Central memory CD8-positive, alpha-beta T cell (primary cell): Measurements from ENCODE around the gene PHF20.
"Not testable (repeated sequence)": the region's sequence is repeated elsewhere in the genome, so short reads cannot be mapped to it uniquely, and the experiment has no call there.

ENCODE experiments used
- ATAC-seq: fragments of 150-1000 bp; cut with Tn5 transposase; replicated peaks from 2 replicates; pipeline ENCODE4 v1.10.0; 2022; ENCODE audit warnings: mild to moderate bottlenecking, moderate FRiP score, moderate number of reproducible peaks; ENCODE audit not compliant: poor library complexity, severe bottlenecking; ENCODE audit errors: extremely low read depth
- DNase-seq, 2 donors: peaks; one replicate each; pipeline ENCODE4 v3.0.0; 2021; ENCODE audit warnings: low spot score in 2 of 2
- H3K27ac Mint-ChIP-seq: one replicate; pipeline ENCODE4 v1.8.0; 2022; ENCODE audit warnings: low read depth, mild to moderate bottlenecking, moderate library complexity, mixed read lengths
- H3K27me3 Mint-ChIP-seq: one replicate; pipeline ENCODE4 v1.8.0; 2022; ENCODE audit warnings: mixed read lengths
- H3K36me3 Mint-ChIP-seq: one replicate; pipeline ENCODE4 v1.8.0; 2022; ENCODE audit warnings: mild to moderate bottlenecking, moderate library complexity, mixed read lengths; ENCODE audit not compliant: insufficient read depth
- H3K4me1 Mint-ChIP-seq: one replicate; pipeline ENCODE4 v1.8.0; 2022; ENCODE audit warnings: mixed read lengths
- H3K4me3 Mint-ChIP-seq: one replicate; pipeline ENCODE4 v1.8.0; 2022; ENCODE audit warnings: mild to moderate bottlenecking, moderate library complexity, mixed read lengths
- H3K9me3 Mint-ChIP-seq: one replicate; pipeline ENCODE4 v1.8.0; 2022; ENCODE audit warnings: mixed read lengths

The PHF20 gene

GRCh38 chr20:35744492-35744841 is 27.3 kb upstream of the PHF20 start:
- DNase-seq = not testable (repeated sequence)

DNA sequence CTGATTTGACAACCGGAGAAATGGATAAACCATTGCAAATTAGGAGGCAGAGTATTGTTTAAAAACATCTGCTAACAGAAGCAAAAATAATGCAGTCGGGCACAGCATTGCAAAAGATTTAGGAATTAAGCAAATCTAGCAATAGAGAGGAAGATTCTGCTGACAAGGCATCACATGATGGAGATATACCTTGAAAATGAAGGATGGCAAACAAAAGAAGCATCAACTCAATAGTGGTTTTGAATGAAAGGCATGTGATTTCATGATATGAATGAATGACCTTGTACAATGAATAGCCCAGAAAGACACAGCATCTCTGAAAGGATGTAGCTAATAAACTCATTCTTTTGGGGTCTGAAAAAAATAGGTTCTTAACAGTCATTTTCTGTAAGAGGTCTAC is 21.2 kb upstream of the PHF20 start:
- DNase-seq (no peak), ATAC-seq (no peak)
- no peak overlapping the region for H3K4me3 Mint-ChIP-seq
- no peak overlapping the region for H3K27ac Mint-ChIP-seq
- H3K4me1 Mint-ChIP-seq = no peaks in the 10 kb centered on the region
- H3K36me3 Mint-ChIP-seq = no peaks in the 10 kb centered on the region
- no peaks in the 10 kb centered on the region for H3K9me3 Mint-ChIP-seq
- H3K27me3 Mint-ChIP-seq = no peaks in the 10 kb centered on the region

More at GRCh38 chr20:35744492-35744841, 27.3 kb upstream of the PHF20 start:
- H3K4me3 Mint-ChIP-seq = peak overlapping the region; percentile 97
- peaks cover 39% of the 10 kb centered on the region for H3K4me1 Mint-ChIP-seq
- peaks cover 36% of the 10 kb centered on the region for H3K36me3 Mint-ChIP-seq
- ATAC-seq, H3K27me3 Mint-ChIP-seq, H3K9me3 Mint-ChIP-seq: not testable (repeated sequence)
- peak overlapping the region; percentile 99 for H3K27ac Mint-ChIP-seq

- DNase-seq = no peak
- Mint-ChIP-seq H3K27me3 (no peaks in the 10 kb centered on the region), H3K9me3 (no peaks in the 10 kb centered on the region), H3K27ac (no peak overlapping the region), H3K4me3 (no peak overlapping the region), H3K4me1 (peaks cover 5% of the 10 kb centered on the region), H3K36me3 (peaks cover 1% of the 10 kb centered on the region)
- ATAC-seq = no peak
These were observed 15.4 kb upstream of the PHF20 start for GRCh38 chr20:35756404-35756803.

- Mint-ChIP-seq H3K27me3 (no peaks in the 10 kb centered on the region), H3K36me3 (peaks cover 1% of the 10 kb centered on the region), H3K4me3 (no peak overlapping the region), H3K4me1 (peaks cover 5% of the 10 kb centered on the region), H3K27ac (no peak overlapping the region), H3K9me3 (no peaks in the 10 kb centered on the region)
- ATAC-seq = no peak
- DNase-seq = no peak
These were observed 14.6 kb upstream of the PHF20 start for GRCh38 chr20:35757098-35757705.

GRCh38 chr20:35761548-35761947 is 10.3 kb upstream of the PHF20 start:
- H3K36me3 Mint-ChIP-seq, H3K9me3 Mint-ChIP-seq, H3K27me3 Mint-ChIP-seq, ATAC-seq, DNase-seq, H3K4me3 Mint-ChIP-seq: not testable (repeated sequence)
- peak overlapping the region; percentile 59 for H3K27ac Mint-ChIP-seq
- H3K4me1 Mint-ChIP-seq = peaks cover 12% of the 10 kb centered on the region

- ATAC-seq = no peak
- no peaks in the 10 kb centered on the region for H3K36me3 Mint-ChIP-seq
- peaks cover 9% of the 10 kb centered on the region for H3K4me1 Mint-ChIP-seq
- H3K27ac Mint-ChIP-seq = peak overlapping the region; percentile 59
- H3K4me3 Mint-ChIP-seq = no peak overlapping the region
- no peak for DNase-seq
- no peaks in the 10 kb centered on the region for H3K9me3 Mint-ChIP-seq
- H3K27me3 Mint-ChIP-seq = no peaks in the 10 kb centered on the region
These were observed 9.4 kb upstream of the PHF20 start for GRCh38 chr20:35762461-35762860.

- not testable (repeated sequence) for ATAC-seq, H3K27me3 Mint-ChIP-seq, DNase-seq, H3K4me3 Mint-ChIP-seq, H3K27ac Mint-ChIP-seq, H3K36me3 Mint-ChIP-seq, H3K9me3 Mint-ChIP-seq
- peaks cover 29% of the 10 kb centered on the region for H3K4me1 Mint-ChIP-seq
These were observed 6.9 kb upstream of the PHF20 start for GRCh38 chr20:35764936-35765335.

GRCh38 chr20:35766843-35767242 is 5.0 kb upstream of the PHF20 start:
- DNase-seq (no peak), ATAC-seq (no peak)
- Mint-ChIP-seq H3K4me3 (no peak overlapping the region), H3K9me3 (no peaks in the 10 kb centered on the region), H3K27me3 (no peaks in the 10 kb centered on the region), H3K4me1 (peaks cover 40% of the 10 kb centered on the region), H3K36me3 (peaks cover 7% of the 10 kb centered on the region), H3K27ac (peak overlapping the region; percentile 98)

GRCh38 chr20:35767683-35768481 is 3.9 kb upstream of the PHF20 start:
- Mint-ChIP-seq H3K27me3 (no peaks in the 10 kb centered on the region), H3K4me1 (peaks cover 44% of the 10 kb centered on the region), H3K36me3 (peaks cover 12% of the 10 kb centered on the region), H3K27ac (peak overlapping the region; percentile 98), H3K4me3 (peak overlapping the region; percentile 84), H3K9me3 (no peaks in the 10 kb centered on the region)
- ATAC-seq (peak; percentile 53), DNase-seq (peak; percentile 45 to 69)

- ATAC-seq (no peak), DNase-seq (no peak)
- H3K27me3 Mint-ChIP-seq = no peaks in the 10 kb centered on the region
- peaks cover 20% of the 10 kb centered on the region for H3K36me3 Mint-ChIP-seq
- H3K4me1 Mint-ChIP-seq = peaks cover 55% of the 10 kb centered on the region
- peak overlapping the region; percentile 84 for H3K4me3 Mint-ChIP-seq
- H3K9me3 Mint-ChIP-seq = no peaks in the 10 kb centered on the region
- peak overlapping the region; percentile 98 for H3K27ac Mint-ChIP-seq
These were observed 2.8 kb upstream of the PHF20 start for GRCh38 chr20:35768731-35769664.

DNA sequence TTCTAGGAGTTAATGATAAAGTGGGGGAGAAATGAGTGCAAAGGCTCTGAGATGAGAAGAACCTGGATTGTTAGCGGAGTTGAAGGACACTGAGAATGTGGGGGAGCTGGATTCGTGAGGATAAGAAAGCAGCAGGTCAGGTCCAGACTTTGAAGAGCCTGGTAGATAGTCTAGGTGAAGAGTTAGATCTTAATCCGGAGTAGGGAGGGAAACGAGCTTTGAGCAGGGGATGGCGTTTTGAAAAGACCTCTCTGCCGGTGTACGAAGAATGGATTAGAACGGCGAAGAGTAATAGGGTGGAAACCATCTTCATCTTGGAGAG is 487 bp upstream of the PHF20 start:
- H3K4me3 Mint-ChIP-seq = peak overlapping the region; percentile 85

GRCh38 chr20:35772563-35773058 is 796 bp downstream of the PHF20 start:
- H3K4me1 Mint-ChIP-seq = peaks cover 74% of the 10 kb centered on the region
- H3K27me3 Mint-ChIP-seq = no peaks in the 10 kb centered on the region
- ATAC-seq (no peak), DNase-seq (no peak)
- H3K36me3 Mint-ChIP-seq = peaks cover 37% of the 10 kb centered on the region
- H3K9me3 Mint-ChIP-seq = no peaks in the 10 kb centered on the region
- H3K4me3 Mint-ChIP-seq = peak overlapping the region; percentile 85
- H3K27ac Mint-ChIP-seq = peak overlapping the region; percentile 94

More for the DNA sequence above, 487 bp upstream of the PHF20 start:
- no peak for ATAC-seq
- Mint-ChIP-seq H3K27ac (peak overlapping the region; percentile 94), H3K9me3 (no peaks in the 10 kb centered on the region), H3K4me1 (peaks cover 65% of the 10 kb centered on the region), H3K36me3 (peaks cover 30% of the 10 kb centered on the region), H3K27me3 (no peaks in the 10 kb centered on the region)
- no peak for DNase-seq
